DOHH2 (cell line): ENCODE results near the gene PRR16.

Experiments
- H3F3A ChIP-seq: fragments of 200-600 bp; sonication (generic), shearing (Covaris generic); 2 replicates; pipeline ENCODE4 v1.6.0; 2016; ENCODE audit warnings: antibody characterized with exemption, mild to moderate bottlenecking; ENCODE audit not compliant: control insufficient read depth, insufficient read depth
- H3K27ac ChIP-seq: fragments of 200-600 bp; sonication (generic); 2 replicates; pipeline ENCODE4 v1.5.1; 2014; ENCODE audit warnings: low read depth, mild to moderate bottlenecking, low read length, moderate library complexity
- H3K27me3 ChIP-seq: fragments of 200-600 bp; sonication (generic); 2 replicates; pipeline ENCODE4 v1.6.1; 2014; ENCODE audit warnings: mild to moderate bottlenecking, low read length, mixed read lengths; ENCODE audit not compliant: control insufficient read depth
- H3K36me3 ChIP-seq: fragments of 200-600 bp; sonication (generic); 2 replicates; pipeline ENCODE4 v1.6.1; 2014; ENCODE audit warnings: mild to moderate bottlenecking, low read length, moderate library complexity, mixed read lengths; ENCODE audit not compliant: control insufficient read depth
- H3K4me1 ChIP-seq: fragments of 200-600 bp; sonication (generic); 2 replicates; pipeline ENCODE4 v1.6.1; 2014; ENCODE audit warnings: mild to moderate bottlenecking, low read length, mixed read lengths; ENCODE audit not compliant: control insufficient read depth
- H3K4me2 ChIP-seq: fragments of 200-600 bp; sonication (generic); 2 replicates; pipeline ENCODE4 v1.6.0; 2014; ENCODE audit warnings: mild to moderate bottlenecking, low read length, moderate library complexity
- H3K4me3 ChIP-seq: fragments of 200-600 bp; sonication (generic); 2 replicates; pipeline ENCODE4 v1.5.1; 2014; ENCODE audit warnings: mild to moderate bottlenecking, low read length, mixed read lengths
- H3K79me2 ChIP-seq: fragments of 200-600 bp; sonication (generic); 2 replicates; pipeline ENCODE4 v1.6.1; 2014; ENCODE audit warnings: mild to moderate bottlenecking, low read length, mixed read lengths; ENCODE audit not compliant: control insufficient read depth
- H3K9me2 ChIP-seq: fragments of 200-600 bp; sonication (generic); replicated peaks from 2 replicates; pipeline ENCODE4 v1.6.1; 2014; ENCODE audit warnings: mild to moderate bottlenecking, low read length, mixed read lengths; ENCODE audit not compliant: control insufficient read depth
- H3K9me3 ChIP-seq: fragments of 200-600 bp; sonication (generic); 2 replicates; pipeline ENCODE4 v1.6.1; 2014; ENCODE audit warnings: antibody characterized with exemption, low read length, mixed read lengths; ENCODE audit not compliant: control insufficient read depth, insufficient read depth
- H4K20me1 ChIP-seq: fragments of 200-600 bp; sonication (generic); 2 replicates; pipeline ENCODE4 v1.6.0; 2014; ENCODE audit warnings: low read depth, mild to moderate bottlenecking, antibody characterized with exemption, low read length, moderate library complexity; ENCODE audit not compliant: control insufficient read depth, insufficient read depth
- CTCF ChIP-seq: fragments of 200-600 bp; sonication (generic); IDR thresholded peaks from one replicate; pipeline ENCODE4 v1.5.1; 2014; ENCODE audit warnings: antibody characterized with exemption, mild to moderate bottlenecking, low read depth, low read length; ENCODE audit not compliant: poor library complexity, severe bottlenecking
- EZH2phosphoT487 ChIP-seq: fragments of 200-600 bp; sonication (generic); IDR thresholded peaks from 2 replicates; pipeline ENCODE4 v1.6.1; 2017; ENCODE audit warnings: borderline replicate concordance, mild to moderate bottlenecking, antibody characterized with exemption, low read length, moderate library complexity, mixed read lengths

PRR16 gene

GRCh38 chr5:120461251-120461650 lies 2.8 kb upstream of the PRR16 start:
- Histone ChIP-seq H3K9me2 (no peaks in the 10 kb centered on the region), H3F3A (no peaks in the 10 kb centered on the region), H3K27me3 (no peaks in the 10 kb centered on the region), H3K27ac (no peak overlapping the region), H3K4me1 (peaks cover 19% of the 10 kb centered on the region), H3K36me3 (no peaks in the 10 kb centered on the region), H3K4me3 (no peak overlapping the region), H4K20me1 (no peaks in the 10 kb centered on the region), H3K79me2 (no peaks in the 10 kb centered on the region), H3K4me2 (no peak overlapping the region), H3K9me3 (no peaks in the 10 kb centered on the region)
- TF ChIP-seq EZH2phosphoT487 (no peak), CTCF (no peak)

GRCh38 chr5:120463006-120463680 lies 957 bp upstream of the PRR16 start:
- Histone ChIP-seq H3K36me3 (no peaks in the 10 kb centered on the region), H3F3A (no peaks in the 10 kb centered on the region), H3K9me3 (no peaks in the 10 kb centered on the region), H3K9me2 (no peaks in the 10 kb centered on the region), H3K4me1 (peaks cover 13% of the 10 kb centered on the region), H3K79me2 (no peaks in the 10 kb centered on the region), H3K27ac (0 out of 2 replicates have a peak overlapping the region, but pooled peaks have one; percentile 11), H3K4me3 (peak overlapping the region; percentile 34), H3K27me3 (no peaks in the 10 kb centered on the region), H3K4me2 (peak overlapping the region; percentile 41), H4K20me1 (no peaks in the 10 kb centered on the region)
- TF ChIP-seq CTCF (no peak), EZH2phosphoT487 (no peak)

GRCh38 chr5:120464627-120465435 lies 731 bp downstream of the PRR16 start:
- H3K36me3 ChIP-seq: no peaks in the 10 kb centered on the region
- no peaks in the 10 kb centered on the region for H3K27me3 ChIP-seq
- H3K27ac ChIP-seq: no peak overlapping the region
- no peaks in the 10 kb centered on the region for H3K9me3 ChIP-seq
- TF ChIP-seq CTCF: no peak
- no peak for TF ChIP-seq EZH2phosphoT487
- no peaks in the 10 kb centered on the region for H3F3A ChIP-seq
- H3K9me2 ChIP-seq: no peaks in the 10 kb centered on the region
- no peaks in the 10 kb centered on the region for H3K79me2 ChIP-seq
- no peaks in the 10 kb centered on the region for H4K20me1 ChIP-seq
- peak overlapping the region; percentile 34; the same call in 1 of the 2 replicates for H3K4me3 ChIP-seq
- peak overlapping the region; percentile 41 for H3K4me2 ChIP-seq
- peaks cover 13% of the 10 kb centered on the region for H3K4me1 ChIP-seq
